H9 (cell line): ENCODE data around the gene WNT2. TPM values are rescaled to one million over a fixed set of nuclear protein-coding genes. Genes with fewer than 3 reads are reported as not detected.

ENCODE experiments used
- DNase-seq: peaks from one replicate; pipeline ENCODE4 v3.0.0-alpha.2; 2017
- H2AFZ ChIP-seq: one replicate; pipeline ENCODE4 v1.6.1; 2013; ENCODE audit warnings: mild to moderate bottlenecking, low read length, control low read depth, moderate library complexity
- H2AK5ac ChIP-seq: 2 replicates; pipeline ENCODE4 v1.6.1; 2013; ENCODE audit warnings: low read length, control low read depth, mixed read lengths; ENCODE audit not compliant: insufficient read length
- H2BK120ac ChIP-seq: one replicate; pipeline ENCODE4 v1.6.1; 2013; ENCODE audit warnings: low read depth, mild to moderate bottlenecking, low read length, control low read depth, inconsistent platforms; ENCODE audit not compliant: poor library complexity, severe bottlenecking
- H2BK12ac ChIP-seq: 2 replicates; pipeline ENCODE4 v1.6.1; 2013; ENCODE audit warnings: low read length, control low read depth, mixed read lengths, low read depth; ENCODE audit not compliant: insufficient read length
- H2BK15ac ChIP-seq: 2 replicates; pipeline ENCODE4 v1.6.1; 2013; ENCODE audit warnings: low read depth, low read length, control low read depth
- H2BK20ac ChIP-seq: one replicate; pipeline ENCODE4 v1.6.1; 2013; ENCODE audit warnings: low read depth, mild to moderate bottlenecking, low read length, control low read depth, inconsistent platforms; ENCODE audit not compliant: poor library complexity, severe bottlenecking
- H2BK5ac ChIP-seq: 2 replicates; pipeline ENCODE4 v1.6.1; 2013; ENCODE audit warnings: low read length, control low read depth, mixed read lengths; ENCODE audit not compliant: insufficient read length
- H3K14ac ChIP-seq: 2 replicates; pipeline ENCODE4 v1.6.1; 2013; ENCODE audit warnings: low read length, control low read depth; ENCODE audit not compliant: insufficient read depth
- H3K18ac ChIP-seq: 2 replicates; pipeline ENCODE4 v1.6.1; 2013; ENCODE audit warnings: low read depth, mild to moderate bottlenecking, mixed read lengths, low read length, control low read depth; ENCODE audit not compliant: insufficient read length
- H3K23ac ChIP-seq: 2 replicates; pipeline ENCODE4 v1.6.1; 2013; ENCODE audit warnings: low read length, control low read depth, mixed read lengths, low read depth; ENCODE audit not compliant: insufficient read length
- H3K23me2 ChIP-seq: 2 replicates; pipeline ENCODE4 v1.6.1; 2013; ENCODE audit warnings: low read depth, mild to moderate bottlenecking, mixed read lengths, low read length, control low read depth; ENCODE audit not compliant: insufficient read length, poor library complexity, severe bottlenecking
- H3K27ac ChIP-seq: 2 replicates; pipeline ENCODE4 v1.5.1; 2013; ENCODE audit warnings: low read length, control low read depth, mixed read lengths, low read depth; ENCODE audit not compliant: insufficient read length
- H3K27me3 ChIP-seq: 2 replicates; pipeline ENCODE4 v1.6.1; 2013; ENCODE audit warnings: low read length, control low read depth, inconsistent platforms; ENCODE audit not compliant: insufficient read depth
- H3K4ac ChIP-seq: 2 replicates; pipeline ENCODE4 v1.6.1; 2013; ENCODE audit warnings: low read depth, mild to moderate bottlenecking, control low read depth, inconsistent platforms, low read length, moderate library complexity
- H3K4me1 ChIP-seq: 2 replicates; pipeline ENCODE4 v1.6.1; 2013; ENCODE audit warnings: low read length, control low read depth, inconsistent platforms; ENCODE audit not compliant: insufficient read depth
- H3K4me2 ChIP-seq: 2 replicates; pipeline ENCODE4 v1.6.1; 2013; ENCODE audit warnings: low read length, control low read depth, mixed read lengths; ENCODE audit not compliant: insufficient read length, insufficient read depth
- H3K56ac ChIP-seq: 2 replicates; pipeline ENCODE4 v1.6.1; 2013; ENCODE audit warnings: low read depth, mild to moderate bottlenecking, mixed read lengths, low read length, control low read depth; ENCODE audit not compliant: insufficient read length
- H3K79me1 ChIP-seq: 2 replicates; pipeline ENCODE4 v1.6.1; 2013; ENCODE audit warnings: low read depth, mild to moderate bottlenecking, moderate library complexity, low read length, control low read depth, inconsistent platforms; ENCODE audit not compliant: insufficient read depth, poor library complexity, severe bottlenecking
- H3K79me2 ChIP-seq: 2 replicates; pipeline ENCODE4 v1.6.1; 2013; ENCODE audit warnings: low read length, control low read depth, inconsistent platforms; ENCODE audit not compliant: insufficient read depth
- H3K9ac ChIP-seq: 2 replicates; pipeline ENCODE4 v1.6.1; 2013; ENCODE audit warnings: low read length, control low read depth, mixed read lengths; ENCODE audit not compliant: insufficient read length; ENCODE audit errors: extremely low read depth
- H3K9me3 ChIP-seq: one replicate; pipeline ENCODE4 v1.6.1; 2013; ENCODE audit warnings: low read depth, low read length, inconsistent platforms; ENCODE audit not compliant: control insufficient read depth
- H3T11ph ChIP-seq: one replicate; pipeline ENCODE4 v1.6.1; 2013; ENCODE audit warnings: mild to moderate bottlenecking, low read length, control low read depth, inconsistent platforms
- H4K20me1 ChIP-seq: one replicate; pipeline ENCODE4 v1.6.1; 2013; ENCODE audit not compliant: control insufficient read depth, insufficient read length, insufficient read depth
- H4K5ac ChIP-seq: 2 replicates; pipeline ENCODE4 v1.6.1; 2013; ENCODE audit warnings: low read depth, mild to moderate bottlenecking, mixed read lengths, low read length, control low read depth; ENCODE audit not compliant: insufficient read length
- H4K8ac ChIP-seq: replicated peaks from 2 replicates; pipeline ENCODE4 v1.6.1; 2013; ENCODE audit warnings: low read length, control low read depth, mixed read lengths, low read depth; ENCODE audit not compliant: insufficient read length
- H4K91ac ChIP-seq: 2 replicates; pipeline ENCODE4 v1.6.1; 2013; ENCODE audit warnings: low read depth, mild to moderate bottlenecking, moderate library complexity, mixed read lengths, low read length, control low read depth; ENCODE audit not compliant: insufficient read length
- H3K27ac Mint-ChIP-seq, 3 experiments: 2 replicates in 2 of 3; 3 replicates in 1 of 3; pipeline ENCODE4 v1.8.0; 2020 to 2021; ENCODE audit warnings: mixed read lengths in 3 of 3, mild to moderate bottlenecking in 1 of 3, moderate library complexity in 1 of 3
- H3K27me3 Mint-ChIP-seq: 2 replicates; pipeline ENCODE4 v1.8.0; 2021; ENCODE audit warnings: low read depth, mild to moderate bottlenecking, moderate library complexity, mixed read lengths
- H3K36me3 Mint-ChIP-seq, 3 experiments: 2 replicates in 2 of 3; 3 replicates in 1 of 3; pipeline ENCODE4 v1.8.0; 2020 to 2021; ENCODE audit warnings: low read depth in 3 of 3, mixed read lengths in 3 of 3; ENCODE audit not compliant: insufficient read depth in 1 of 3
- H3K4me1 Mint-ChIP-seq, 2 experiments: 2 replicates each; pipeline ENCODE4 v1.8.0; 2020; ENCODE audit warnings: mixed read lengths in 2 of 2
- H3K4me3 Mint-ChIP-seq, 2 experiments: 2 replicates in 1 of 2; 3 replicates in 1 of 2; pipeline ENCODE4 v1.8.0; 2020 to 2021; ENCODE audit warnings: mild to moderate bottlenecking in 2 of 2, mixed read lengths in 2 of 2, moderate library complexity in 1 of 2
- H3K9me3 Mint-ChIP-seq, 2 experiments: 2 replicates in 1 of 2; 3 replicates in 1 of 2; pipeline ENCODE4 v1.8.0; 2020; ENCODE audit warnings: mild to moderate bottlenecking in 2 of 2, mixed read lengths in 2 of 2, moderate library complexity in 1 of 2
- CTCF ChIP-seq: fragments of 200-600 bp; sonication (generic); conservative IDR thresholded peaks from 3 replicates; pipeline ENCODE4 v1.8.0; 2021; ENCODE audit warnings: antibody characterized with exemption, mild to moderate bottlenecking
- WGBS: extraction: QIAGEN DNeasy Blood & Tissue Kit; methylation state at CpG from one replicate; pipeline ENCODE4 v1.1.7; 2013; ENCODE audit warnings: missing lambda C conversion rate, low lambda C conversion rate, mixed read lengths; ENCODE audit not compliant: insufficient read length; ENCODE audit errors: extremely low coverage; 5-methylcytosine and 5-hydroxymethylcytosine counted together
- total RNA-seq: library from RNA; stranded (reverse); gene quantifications from 2 replicates; pipeline ENCODE4 v1.2.1, GENCODE V29; 2021

WNT2 gene
- total RNA-seq, 1 experiment from 2014 or later, result not detected

GRCh38 chr7:117229350-117229749 lies 93.5 kb downstream of the WNT2 start:
- Histone ChIP-seq H3K4me2 (no peak overlapping the region), H3K9ac (no peak overlapping the region), H3K14ac (no peak overlapping the region; the same call in 1 of the 2 replicates), H3T11ph (no peak overlapping the region), H3K27me3 (no peaks in the 10 kb centered on the region), H4K91ac (no peak overlapping the region), H3K18ac (no peak overlapping the region), H2AFZ (no peak overlapping the region), H2BK12ac (no peak overlapping the region), H3K23ac (no peak overlapping the region), H4K8ac (no peak overlapping the region), H2BK120ac (no peak overlapping the region), H2BK5ac (no peak overlapping the region), H3K27ac (no peak overlapping the region), H3K4ac (no peak overlapping the region), H4K5ac (no peak overlapping the region), H3K9me3 (no peaks in the 10 kb centered on the region), H2BK20ac (no peak overlapping the region), H3K4me1 (no peaks in the 10 kb centered on the region), H2AK5ac (no peak overlapping the region), H3K79me1 (no peaks in the 10 kb centered on the region), H3K79me2 (no peaks in the 10 kb centered on the region), H4K20me1 (no peaks in the 10 kb centered on the region), H3K23me2 (no peaks in the 10 kb centered on the region), H2BK15ac (no peak overlapping the region), H3K56ac (no peak overlapping the region)
- Mint-ChIP-seq H3K36me3 (no peaks in the 10 kb centered on the region; a peak in 1 of 7 replicates), H3K9me3 (no peaks in the 10 kb centered on the region; a peak in 1 of 5 replicates), H3K4me1 (peaks cover 6 to 9% of the 10 kb centered on the region in 2 experiments), H3K27ac (no peak overlapping the region), H3K4me3 (no peak overlapping the region), H3K27me3 (no peaks in the 10 kb centered on the region)
- no CpG with 5 or more reads among the region's 3 CpGs for WGBS
- TF ChIP-seq CTCF, result no peak
- DNase-seq, result no peak
